NCI-H2196 treated with DMSO at 0.1 percent for 48 hours (cell line): ENCODE results near the gene SLC12A6.
"Not testable (repeated sequence)": the region's sequence is repeated elsewhere in the genome, so short reads cannot be mapped to it uniquely, and the experiment has no call there.

Experiments
- DNase-seq: peaks from one replicate; lab custom pipeline; 2025; ENCODE audit not compliant: unreplicated experiment; lab: John Stamatoyannopoulos, UW

SLC12A6 gene

GRCh38 chr15:34337557-34338306 is at the start of gene SLC12A6:
Gene SLC12A6, minus strand, starts transcription at chr15:34337781. Its CDS starts 1,101 bp downstream, at chr15:34336680.
- DNase-seq, result peak; percentile 21

DNA sequence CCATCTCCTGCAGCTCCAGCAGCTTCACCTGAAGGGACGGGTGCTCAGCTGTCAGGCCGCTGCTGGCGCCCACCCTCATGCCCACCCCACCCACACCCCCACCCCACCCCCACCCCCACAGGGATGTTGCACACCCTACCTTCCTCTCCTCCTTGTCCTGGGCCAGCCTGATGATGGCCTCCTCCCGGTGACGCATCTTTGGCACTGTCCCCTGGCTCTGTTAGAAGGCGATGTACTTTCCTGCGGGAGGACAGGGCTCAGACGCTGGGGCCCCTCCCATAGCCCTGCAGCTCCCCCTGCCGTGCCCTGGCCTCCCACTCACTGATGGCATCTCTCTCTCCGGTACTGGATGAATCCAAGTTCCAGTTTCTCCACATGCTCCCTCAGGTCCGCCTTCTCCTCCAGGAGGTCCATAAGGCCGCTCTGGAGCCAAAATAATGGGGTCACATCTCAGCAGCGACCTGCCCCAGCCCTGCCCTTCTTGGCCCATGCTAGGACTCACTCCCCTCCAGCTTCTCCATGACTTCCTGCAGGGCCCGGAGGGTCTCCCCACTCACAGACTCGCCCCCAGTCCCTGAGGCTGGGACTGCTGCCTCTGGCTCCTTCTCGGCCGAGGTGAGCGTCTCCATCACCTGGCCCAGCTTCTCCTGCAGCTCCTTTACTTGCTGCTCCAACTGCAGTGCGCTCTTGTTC is 44.4 kb upstream of the SLC12A6 start:
- not testable (repeated sequence) for DNase-seq

GRCh38 chr15:34380491-34380890 is 42.9 kb upstream of the SLC12A6 start:
- DNase-seq, result not testable (repeated sequence)

GRCh38 chr15:34376856-34377255 is 39.3 kb upstream of the SLC12A6 start:
- no peak for DNase-seq

DNA sequence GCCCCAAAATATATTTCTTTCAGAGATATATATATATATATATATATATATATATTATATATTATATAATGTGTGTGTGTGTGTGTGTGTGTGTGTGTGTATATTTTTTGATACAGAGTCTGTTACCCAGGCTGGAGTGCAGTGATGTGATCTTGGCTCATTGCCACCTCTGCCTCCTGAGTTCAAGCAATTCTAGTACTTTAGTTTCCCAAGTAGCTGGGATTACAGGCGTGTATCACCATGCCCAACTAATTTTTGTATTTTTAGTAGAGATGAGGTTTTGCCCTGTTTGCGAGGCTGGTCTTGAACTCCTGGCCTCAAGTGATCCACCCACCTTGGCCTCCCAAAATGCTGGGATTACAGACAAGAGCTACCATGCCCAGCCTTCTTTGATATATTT is 38.0 kb upstream of the SLC12A6 start:
- DNase-seq, result not testable (repeated sequence)

- DNase-seq, result no peak
Measured at GRCh38 chr15:34374816-34375215, 37.2 kb upstream of the SLC12A6 start.

DNA sequence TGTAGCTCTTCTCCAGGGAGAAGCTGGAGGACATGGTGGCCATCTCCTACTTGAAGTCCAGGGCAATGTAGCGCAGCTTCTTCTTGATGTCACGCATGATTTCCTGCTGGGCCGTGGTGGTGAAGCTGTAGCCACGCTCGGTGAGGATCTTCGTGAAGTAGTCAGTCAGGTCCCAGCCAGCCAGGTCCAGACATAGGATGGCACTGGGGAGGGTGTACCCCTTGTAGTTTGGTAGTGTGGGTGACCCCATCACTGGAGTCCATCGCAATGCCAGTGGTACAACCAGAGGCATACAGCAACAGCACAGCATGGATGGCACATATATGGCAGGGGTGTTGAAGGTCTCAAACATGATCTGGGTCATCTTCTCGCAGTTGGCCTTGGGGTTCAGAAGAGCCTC is 36.4 kb upstream of the SLC12A6 start:
- DNase-seq, result no peak

DNA sequence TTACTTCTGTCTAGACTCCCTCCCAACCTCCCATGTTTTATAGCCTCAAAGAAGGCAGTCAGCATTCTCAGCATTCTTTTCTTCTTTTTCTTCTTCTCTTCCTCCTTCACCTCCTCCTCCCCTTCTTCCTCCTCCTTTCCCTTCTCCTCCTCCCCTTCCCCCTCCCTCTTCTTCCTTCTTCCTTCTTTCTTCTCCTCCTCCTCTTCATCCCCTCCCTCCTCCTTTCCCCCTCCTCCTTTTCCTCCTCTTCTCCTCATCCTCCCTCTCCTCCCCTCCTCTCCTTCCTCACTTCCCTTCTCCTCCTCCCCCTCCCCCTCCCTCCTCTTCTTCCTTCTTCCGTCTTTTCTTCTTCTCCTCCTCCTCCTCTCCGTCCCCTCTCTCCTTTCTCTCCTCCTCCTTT is 33.1 kb upstream of the SLC12A6 start:
- DNase-seq, result no peak

DNA sequence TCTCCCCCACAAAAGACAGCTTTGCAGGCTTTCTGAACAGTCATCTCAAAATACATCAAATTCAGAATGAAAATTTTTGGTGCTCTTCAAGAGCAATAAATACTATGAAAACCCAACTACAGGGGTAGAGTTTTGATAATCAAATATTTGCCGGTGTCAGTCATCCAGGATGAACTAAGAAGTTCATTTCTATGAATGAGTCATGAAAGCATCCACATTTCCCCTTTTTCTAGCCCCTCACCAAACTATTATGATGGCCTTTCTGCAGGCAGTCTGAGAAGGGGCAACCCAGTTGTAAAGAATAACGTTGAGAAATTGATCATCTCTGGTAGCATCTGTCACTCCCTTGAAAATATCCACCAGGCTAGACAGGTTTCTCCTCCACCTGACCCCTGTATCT is 32.5 kb upstream of the SLC12A6 start:
- DNase-seq, result no peak

DNA sequence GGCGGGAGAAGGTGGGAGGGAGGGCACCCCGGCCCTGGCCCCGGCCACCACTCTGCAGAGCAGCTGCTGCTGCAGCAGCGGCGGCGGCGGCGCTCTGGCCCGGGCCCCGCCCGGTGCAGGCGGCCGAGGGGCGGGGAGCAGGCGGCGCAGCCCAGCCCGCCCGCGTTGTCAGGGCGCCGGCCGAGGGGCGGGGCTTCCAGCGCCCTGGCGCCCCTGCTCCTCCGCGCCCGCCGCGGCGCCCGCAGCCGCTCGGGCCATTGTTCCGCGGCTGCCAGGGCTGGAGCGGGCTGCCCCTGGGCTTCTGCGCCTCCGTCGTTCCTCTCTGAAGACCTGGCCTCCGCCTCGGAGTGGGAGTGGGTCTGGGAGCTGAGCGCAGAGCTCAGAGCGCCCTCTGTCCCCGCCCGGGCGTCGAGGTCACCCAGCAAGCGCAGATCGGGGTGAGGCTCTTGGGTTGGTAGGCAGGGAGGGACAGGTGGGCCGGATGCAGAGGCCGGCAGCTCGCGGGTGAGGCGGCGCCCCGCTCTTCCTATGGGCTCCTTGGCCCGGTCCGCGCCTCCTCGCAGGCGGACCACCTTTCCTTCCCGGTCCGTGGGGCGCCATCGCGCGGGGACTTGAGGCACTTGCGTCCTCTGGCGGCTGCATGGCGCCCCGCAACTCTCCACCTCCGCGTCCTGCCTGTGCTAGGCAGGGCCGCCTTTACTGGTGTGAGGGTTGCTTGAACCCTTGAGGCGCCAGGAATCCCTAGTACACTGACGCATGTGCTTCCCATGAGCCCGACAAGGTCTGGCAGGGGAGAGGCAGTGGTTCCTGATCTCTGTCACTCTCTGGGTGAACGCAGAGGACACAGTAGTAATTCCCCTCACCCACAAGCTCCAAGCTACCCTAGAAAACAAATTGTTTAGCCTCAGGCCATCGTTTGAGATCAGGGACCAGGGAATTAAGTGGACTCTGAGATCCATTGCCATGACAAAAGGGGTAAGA is 29.8 kb upstream of the SLC12A6 start, which contains the start of gene LPCAT4:
TSS of gene LPCAT4 (minus strand) at position 96 of the 981 bp plus-strand sequence. CDS start 96 bp downstream, outside the sequence.
- peak; percentile 53 for DNase-seq

- DNase-seq, result peak; percentile 34
Measured at GRCh38 chr15:34366271-34367065, 28.9 kb upstream of the SLC12A6 start.

- no peak for DNase-seq
Measured at GRCh38 chr15:34365836-34366235, 28.3 kb upstream of the SLC12A6 start.

GRCh38 chr15:34365091-34365825 is 27.7 kb upstream of the SLC12A6 start:
- DNase-seq, result no peak

GRCh38 chr15:34364041-34364440 is 26.5 kb upstream of the SLC12A6 start:
- no peak for DNase-seq

DNA sequence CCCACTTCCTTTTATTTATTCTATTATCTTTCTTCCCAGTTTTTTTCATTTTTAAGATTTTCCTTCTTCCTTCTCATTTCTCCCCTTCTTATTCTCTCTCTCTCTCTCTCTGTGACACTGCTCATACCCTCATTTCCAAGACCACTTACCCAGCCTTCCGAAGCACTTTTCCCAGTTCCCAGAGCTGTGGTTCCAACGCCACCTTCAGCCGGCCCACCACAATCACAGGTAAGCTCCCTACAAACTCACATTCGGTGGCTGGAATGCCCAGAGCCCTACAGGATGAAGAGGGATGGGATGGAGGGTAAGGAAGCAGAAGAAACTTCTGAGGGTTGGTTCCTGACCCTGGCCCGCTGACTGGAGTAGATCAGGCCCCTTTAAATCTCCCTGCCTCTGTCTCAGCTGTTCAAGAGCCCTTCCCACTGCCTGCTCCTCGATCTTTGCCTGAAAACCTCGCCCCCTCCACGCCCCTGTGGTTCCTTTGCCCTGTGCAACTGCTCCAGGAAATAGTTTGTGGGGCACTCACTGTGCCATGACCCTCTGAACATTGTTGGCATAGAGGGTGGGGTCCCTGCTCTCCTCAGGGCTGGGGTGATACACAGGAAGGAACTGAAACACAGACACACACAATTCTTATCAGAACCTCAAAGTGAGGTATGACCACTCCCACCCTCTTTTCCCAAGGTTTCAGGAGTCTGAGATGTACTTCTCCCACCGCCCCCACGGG is 24.6 kb upstream of the SLC12A6 start:
- no peak for DNase-seq

DNA sequence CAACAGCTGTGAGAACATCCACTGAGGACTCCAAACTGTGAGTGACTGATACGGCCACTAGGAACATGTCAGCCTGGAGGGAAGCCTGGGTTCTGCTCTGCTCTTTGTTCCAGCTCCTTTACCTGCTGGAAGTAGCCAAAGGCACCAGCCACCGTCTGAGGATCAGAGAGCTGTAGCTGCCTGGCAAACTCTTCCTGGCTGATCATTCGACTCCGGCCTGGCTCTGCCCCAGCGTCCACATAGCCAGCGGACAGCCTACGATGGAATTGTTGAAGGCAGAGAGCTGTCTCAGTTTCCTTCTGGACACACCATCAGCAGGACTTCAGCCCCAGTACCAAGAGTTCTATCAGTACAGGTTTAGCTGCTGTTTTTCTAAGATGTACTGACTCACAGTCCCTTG is 23.7 kb upstream of the SLC12A6 start:
- no peak for DNase-seq

DNA sequence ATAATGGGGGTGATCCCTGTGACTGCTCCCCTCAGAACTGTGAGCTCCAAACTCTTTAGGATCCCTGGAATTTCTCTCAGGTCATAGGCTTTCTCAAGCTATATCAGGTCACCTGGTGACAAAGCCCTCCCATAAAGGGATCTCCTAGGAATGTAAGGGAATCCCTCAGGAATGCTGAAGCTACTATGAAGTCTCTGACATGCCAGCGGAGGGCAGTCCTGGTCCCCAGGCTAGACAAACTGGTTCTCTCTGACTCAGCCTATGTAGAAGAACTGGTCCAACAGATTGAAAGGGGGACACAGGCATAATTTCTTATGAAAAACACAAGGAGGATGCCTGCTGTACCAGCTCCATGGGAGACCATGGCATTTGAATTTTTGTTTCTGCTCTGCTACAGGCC is 22.7 kb upstream of the SLC12A6 start:
- no peak for DNase-seq

DNA sequence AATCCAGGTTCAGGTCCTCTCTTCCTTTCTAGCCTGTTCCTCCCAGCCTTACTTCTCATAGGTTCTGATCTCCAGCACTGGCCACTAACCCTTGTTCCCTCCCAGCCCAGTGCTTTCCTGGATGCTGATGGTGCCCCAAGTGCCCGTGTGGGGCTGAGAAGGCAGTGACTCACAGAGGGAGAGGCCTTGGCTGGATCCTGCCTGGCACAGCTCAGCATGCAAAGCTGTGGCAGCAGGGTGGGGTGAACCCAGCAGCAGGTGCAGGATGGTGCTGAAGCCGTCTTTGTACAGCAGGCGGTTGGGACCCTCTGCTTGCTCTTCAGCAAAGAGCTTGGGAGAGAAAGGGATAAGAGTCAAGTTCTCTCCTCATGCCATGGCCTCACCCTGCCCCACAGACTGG is 21.8 kb upstream of the SLC12A6 start:
- DNase-seq, result no peak

DNA sequence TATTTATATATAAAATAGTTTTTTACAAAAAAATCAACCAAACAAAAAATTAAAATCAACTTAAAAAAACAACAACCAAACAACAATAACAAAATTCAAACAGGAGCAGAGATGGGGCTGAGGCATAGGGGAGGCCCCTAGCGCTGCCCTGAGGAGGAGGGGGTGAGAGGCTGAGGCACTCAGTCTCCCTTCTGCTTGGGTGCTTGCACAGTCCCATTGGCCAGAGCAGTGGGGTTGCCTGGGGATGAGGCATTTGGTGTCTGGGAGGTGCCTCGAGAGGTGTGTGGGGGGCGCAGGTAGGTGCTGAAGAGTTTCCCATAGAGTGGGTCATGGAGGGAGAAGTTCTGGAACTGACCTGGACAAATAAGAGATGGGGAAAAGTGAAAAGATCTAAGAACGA is 21.4 kb upstream of the SLC12A6 start:
- no peak for DNase-seq
